Tibial artery (tissue), 4 donors: Measurements from ENCODE around the gene PARP15.

Experiments used
- DNase-seq, 2 donors: peaks; one replicate each; pipeline ENCODE4 v3.0.0-alpha.2; 2019
- H3K27ac ChIP-seq, 2 donors: fragments of 200-600 bp; sonication (generic) in 1 of 2; 1 replicate in 1 of 2; 2 replicates in 1 of 2; pipeline ENCODE4 v1.5.1; 2018 to 2019; ENCODE audit warnings: mild to moderate bottlenecking in 1 of 2
- H3K27me3 ChIP-seq, 2 donors: fragments of 200-600 bp; sonication (generic) in 1 of 2; one replicate each; pipeline versions ENCODE4 v1.5.1 to v1.6.0; 2016 to 2019
- H3K36me3 ChIP-seq, 3 donors: fragments of 200-600 bp; sonication (generic) in 2 of 3; one replicate each; pipeline ENCODE4 v1.5.1; 2016 to 2019; ENCODE audit warnings: mild to moderate bottlenecking in 2 of 3
- H3K4me1 ChIP-seq, 4 donors: fragments of 200-600 bp; sonication (generic) in 2 of 4; 1 replicate in 3 of 4; 2 replicates in 1 of 4; pipeline ENCODE4 v1.5.1; 2016 to 2019
- H3K4me3 ChIP-seq, 2 donors: fragments of 200-600 bp; sonication (generic) in 1 of 2; 1 replicate in 1 of 2; 2 replicates in 1 of 2; pipeline ENCODE4 v1.5.1; 2018 to 2019; ENCODE audit warnings: mild to moderate bottlenecking in 2 of 2
- H3K9me3 ChIP-seq, 3 donors: fragments of 200-600 bp; sonication (generic) in 1 of 3; one replicate each; pipeline ENCODE4 v1.5.1; 2016 to 2019
- intact Hi-C: fragments of 100-400 bp; cut with DNase I; formaldehyde crosslinking; loops from one replicate; pipeline ENCODE4 v1.15.0; 2023; ENCODE audit warnings: low total_unique reads
- TF ChIP-seq, protein P1 (sequence below), 2 experiments: fragments of 200-600 bp in 1 of 2; fragments of 450-650 bp in 1 of 2; IDR thresholded peaks; one replicate each; pipeline ENCODE4 v1.5.1; 2017 to 2019; ENCODE audit warnings: antibody characterized with exemption in 2 of 2, mild to moderate bottlenecking in 1 of 2, moderate library complexity in 1 of 2

The PARP15 gene

DNA sequence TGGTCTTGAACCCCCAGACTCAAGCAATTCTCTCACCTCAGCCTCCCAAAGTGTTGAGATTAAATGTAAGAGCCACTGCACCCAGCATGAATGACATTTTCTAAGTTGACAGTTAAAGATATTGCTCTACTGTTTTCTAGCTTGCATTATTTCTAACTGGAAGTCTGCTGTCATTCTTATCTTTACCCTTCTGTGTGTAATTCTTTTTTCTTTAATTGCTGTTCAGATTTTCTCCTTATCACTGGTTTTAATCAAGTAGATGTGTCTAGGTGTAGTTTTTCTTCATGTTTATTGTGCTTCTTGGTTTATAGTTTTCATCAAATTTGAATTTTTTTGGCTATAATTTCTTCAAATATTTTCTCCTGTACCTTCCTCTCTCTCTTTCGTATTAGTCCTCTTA is 4.9 kb downstream of the PARP15 start:
- TF ChIP-seq, protein P1, sequence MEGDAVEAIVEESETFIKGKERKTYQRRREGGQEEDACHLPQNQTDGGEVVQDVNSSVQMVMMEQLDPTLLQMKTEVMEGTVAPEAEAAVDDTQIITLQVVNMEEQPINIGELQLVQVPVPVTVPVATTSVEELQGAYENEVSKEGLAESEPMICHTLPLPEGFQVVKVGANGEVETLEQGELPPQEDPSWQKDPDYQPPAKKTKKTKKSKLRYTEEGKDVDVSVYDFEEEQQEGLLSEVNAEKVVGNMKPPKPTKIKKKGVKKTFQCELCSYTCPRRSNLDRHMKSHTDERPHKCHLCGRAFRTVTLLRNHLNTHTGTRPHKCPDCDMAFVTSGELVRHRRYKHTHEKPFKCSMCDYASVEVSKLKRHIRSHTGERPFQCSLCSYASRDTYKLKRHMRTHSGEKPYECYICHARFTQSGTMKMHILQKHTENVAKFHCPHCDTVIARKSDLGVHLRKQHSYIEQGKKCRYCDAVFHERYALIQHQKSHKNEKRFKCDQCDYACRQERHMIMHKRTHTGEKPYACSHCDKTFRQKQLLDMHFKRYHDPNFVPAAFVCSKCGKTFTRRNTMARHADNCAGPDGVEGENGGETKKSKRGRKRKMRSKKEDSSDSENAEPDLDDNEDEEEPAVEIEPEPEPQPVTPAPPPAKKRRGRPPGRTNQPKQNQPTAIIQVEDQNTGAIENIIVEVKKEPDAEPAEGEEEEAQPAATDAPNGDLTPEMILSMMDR (IDR thresholded peaks at IDR 0.05): no peak
- intact Hi-C loops: no loop called here
- Histone ChIP-seq H3K27me3 (peaks cover 0 to 4% of the 10 kb centered on the region in 2 donors), H3K9me3 (peaks cover 0 to 22% (median 13%) of the 10 kb centered on the region in 3 donors), H3K4me3 (no peak overlapping the region), H3K4me1 (peaks cover 0 to 7% (median 3%) of the 10 kb centered on the region in 4 donors), H3K27ac (no peak overlapping the region), H3K36me3 (peaks cover 0 to 3% (median 0%) of the 10 kb centered on the region in 3 donors)
- no peak for DNase-seq

DNA sequence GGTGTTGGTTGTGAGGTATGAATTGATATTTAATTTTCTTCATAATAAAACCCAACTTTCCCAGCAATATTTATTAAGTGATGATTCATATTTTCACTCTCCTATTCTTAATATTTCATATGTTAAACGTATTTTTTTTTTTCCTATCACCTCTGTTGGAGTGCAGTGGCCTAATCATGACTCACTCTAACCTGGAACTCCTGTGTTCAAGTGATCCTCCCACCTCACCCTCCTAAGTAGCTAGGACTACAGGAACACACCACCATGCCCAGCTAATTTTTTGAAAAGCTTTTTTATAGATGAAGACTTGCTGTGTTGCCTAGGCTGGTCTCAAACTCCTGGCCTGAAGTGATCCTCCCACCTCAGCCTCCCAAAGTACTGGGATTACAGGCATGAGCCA is 8.6 kb downstream of the PARP15 start:
- intact Hi-C loops: no loop called here

DNA sequence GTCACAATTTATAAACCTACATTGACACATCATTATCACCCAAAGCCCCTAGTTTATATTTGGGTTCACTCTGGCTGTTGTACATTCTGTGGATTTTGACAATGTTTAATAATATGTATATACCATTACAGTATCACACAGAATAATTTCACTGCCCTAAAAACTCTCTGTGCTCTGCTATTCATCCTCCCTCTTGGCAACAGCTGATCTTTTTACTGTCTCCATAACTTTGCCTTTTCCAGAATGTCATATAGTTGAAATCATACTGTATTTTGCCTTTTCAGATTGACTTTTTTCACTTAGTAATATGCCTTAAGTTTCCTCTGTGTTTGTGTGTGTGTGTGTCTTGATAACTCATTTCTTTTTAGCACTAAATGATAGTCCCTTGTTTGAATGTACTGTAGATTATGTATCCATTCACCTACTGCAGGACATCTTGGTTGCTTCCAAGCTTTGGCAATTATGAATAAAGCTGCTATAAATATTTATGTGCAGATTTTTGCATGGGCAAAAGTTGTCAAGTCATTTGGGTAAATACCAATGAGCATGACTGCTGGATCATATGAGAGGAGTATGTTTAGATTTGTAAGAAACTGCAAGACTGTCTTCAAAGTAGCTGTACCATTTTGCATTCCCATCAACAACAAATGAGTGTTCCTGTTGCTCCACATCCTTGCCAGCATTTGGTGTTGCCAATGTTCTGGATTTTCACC is 9.5 kb downstream of the PARP15 start:
- H3K36me3 ChIP-seq: peaks cover 0 to 3% (median 0%) of the 10 kb centered on the region in 3 donors
- DNase-seq: no peak
- intact Hi-C loops: no loop called here
- no peaks in the 10 kb centered on the region for H3K27me3 ChIP-seq
- H3K4me1 ChIP-seq: no peaks in the 10 kb centered on the region
- H3K4me3 ChIP-seq: no peak overlapping the region
- TF ChIP-seq, protein P1 (IDR thresholded peaks at IDR 0.05): no peak
- peaks cover 0 to 18% (median 10%) of the 10 kb centered on the region in 3 donors for H3K9me3 ChIP-seq
- no peak overlapping the region for H3K27ac ChIP-seq

More for the DNA sequence above, 8.6 kb downstream of the PARP15 start:
- H3K4me1 ChIP-seq: no peaks in the 10 kb centered on the region
- DNase-seq: no peak
- TF ChIP-seq, protein P1 (IDR thresholded peaks at IDR 0.05): no peak
- H3K27me3 ChIP-seq: no peaks in the 10 kb centered on the region
- no peak overlapping the region for H3K27ac ChIP-seq
- H3K9me3 ChIP-seq: peaks cover 0 to 22% (median 13%) of the 10 kb centered on the region in 3 donors
- H3K36me3 ChIP-seq: peaks cover 0 to 3% (median 0%) of the 10 kb centered on the region in 3 donors
- no peak overlapping the region for H3K4me3 ChIP-seq

DNA sequence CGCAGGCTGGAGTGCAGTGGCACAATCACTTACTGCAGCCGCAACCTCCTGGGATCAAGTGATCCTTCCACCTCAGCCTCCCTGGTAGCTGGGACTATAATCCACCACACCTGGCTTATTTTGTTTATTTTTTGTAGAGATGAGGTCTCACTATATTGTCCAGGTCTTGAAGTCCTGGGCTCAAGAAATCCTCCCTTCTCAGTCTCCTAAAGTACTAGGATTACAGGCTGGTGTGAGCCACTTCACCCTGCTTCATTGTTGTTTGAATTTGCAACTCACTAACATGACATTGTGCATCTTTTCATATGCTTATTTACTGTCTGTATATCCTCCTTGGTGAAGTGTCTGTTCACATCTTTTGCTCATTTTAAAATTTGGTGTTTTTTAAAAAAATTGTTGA is 10.1 kb downstream of the PARP15 start:
- Histone ChIP-seq H3K36me3 (no peaks in the 10 kb centered on the region), H3K4me1 (no peaks in the 10 kb centered on the region), H3K9me3 (peaks cover 0 to 12% (median 8%) of the 10 kb centered on the region in 3 donors), H3K27ac (no peak overlapping the region), H3K27me3 (no peaks in the 10 kb centered on the region), H3K4me3 (no peak overlapping the region)
- TF ChIP-seq, protein P1 (IDR thresholded peaks at IDR 0.05): no peak
- intact Hi-C loops: no loop called here
- no peak for DNase-seq

DNA sequence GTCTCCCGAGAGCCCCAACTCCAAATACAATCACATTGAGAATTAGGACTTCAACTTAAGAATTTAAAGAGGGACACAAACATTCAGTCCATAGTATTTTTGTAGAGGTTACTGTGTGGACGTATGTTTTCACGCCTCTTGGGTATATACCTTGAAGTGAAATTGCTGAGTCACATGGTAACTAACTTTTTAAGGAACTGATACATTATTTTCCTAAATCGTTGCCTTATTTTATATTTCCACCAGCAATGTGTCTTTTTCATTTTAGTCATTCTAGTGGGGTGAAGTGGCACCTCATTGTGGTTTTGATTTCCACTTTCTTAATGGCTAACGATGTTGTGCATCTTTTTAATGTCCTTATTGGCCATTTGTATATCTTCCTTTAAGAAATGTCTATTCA is 11.8 kb downstream of the PARP15 start:
- Histone ChIP-seq H3K27ac (no peak overlapping the region), H3K4me3 (no peak overlapping the region), H3K27me3 (no peaks in the 10 kb centered on the region), H3K36me3 (no peaks in the 10 kb centered on the region), H3K9me3 (no peaks in the 10 kb centered on the region), H3K4me1 (no peaks in the 10 kb centered on the region)
- DNase-seq: no peak
- intact Hi-C loops: no loop called here
- TF ChIP-seq, protein P1 (IDR thresholded peaks at IDR 0.05): no peak
